Measurements from ENCODE around the gene METTL27. TPM values are rescaled to one million over a fixed set of nuclear protein-coding genes. Genes with fewer than 3 reads are reported as not detected.
"Not testable (repeated sequence)": the region's sequence is repeated elsewhere in the genome, so short reads cannot be mapped to it uniquely, and the experiment has no call there.

METTL27 gene
- total RNA-seq, 2 experiments from 2014 or later, result not detected

GRCh38 chr7:73823257-73823656, 19.1 kb downstream of the METTL27 start:
- H3K36me3 Mint-ChIP-seq (ENCODE audit: low read depth), result no peaks in the 10 kb centered on the region
- POLR2A ChIA-PET, result no interaction called here
- H3K4me3 Mint-ChIP-seq, result no peak overlapping the region
- peaks cover 16% of the 10 kb centered on the region for H3K4me1 Mint-ChIP-seq (ENCODE audit: low read depth)
- ATAC-seq (no peak), DNase-seq (no peak)
- H3K27ac Mint-ChIP-seq, result no peak overlapping the region
- intact Hi-C loops (cut with micrococcal nuclease), result no loop called here
- peaks cover 12% of the 10 kb centered on the region for H3K27me3 Mint-ChIP-seq
- TF ChIP-seq CTCF (IDR thresholded peaks at IDR 0.05), result no peak
- H3K9me3 Mint-ChIP-seq, result no peaks in the 10 kb centered on the region
- CTCF ChIA-PET, result interaction anchor here (2.0 to 2.7 kb wide), 2 partner anchors 11 to 32 kb away, joined by 7 to 11 read pairs; no protein-coding TSS in a partner anchor

- CTCF ChIA-PET, result interaction anchor here (0.8 to 2.7 kb wide), 3 partner anchors 11 to 32 kb away, joined by 3 to 11 read pairs (median 7); no protein-coding TSS in a partner anchor
- Mint-ChIP-seq H3K9me3 (no peaks in the 10 kb centered on the region), H3K4me3 (no peak overlapping the region), H3K36me3 (ENCODE audit: low read depth) (no peaks in the 10 kb centered on the region), H3K27ac (no peak overlapping the region), H3K27me3 (peaks cover 11% of the 10 kb centered on the region), H3K4me1 (ENCODE audit: low read depth) (peaks cover 10% of the 10 kb centered on the region)
- POLR2A ChIA-PET, result no interaction called here
- ATAC-seq, result no peak
- TF ChIP-seq CTCF (IDR thresholded peaks at IDR 0.05), result no peak
- no peak for DNase-seq
- intact Hi-C loops (cut with micrococcal nuclease), result no loop called here
Observed at GRCh38 chr7:73822319-73823173, 19.8 kb downstream of the METTL27 start.

GRCh38 chr7:73821597-73822285, 20.6 kb downstream of the METTL27 start:
- not testable (repeated sequence) for H3K36me3 Mint-ChIP-seq (ENCODE audit: low read depth); H3K4me1 Mint-ChIP-seq (ENCODE audit: low read depth)
- CTCF ChIA-PET, result interaction anchor here (0.8 to 2.7 kb wide), 2 partner anchors 10 to 33 kb away, joined by 3 to 11 read pairs; no protein-coding TSS in a partner anchor

GRCh38 chr7:73820013-73820412, 22.3 kb downstream of the METTL27 start:
- no peak for DNase-seq
- ATAC-seq, result no peak
- Mint-ChIP-seq H3K4me1 (ENCODE audit: low read depth) (no peaks in the 10 kb centered on the region), H3K9me3 (no peaks in the 10 kb centered on the region), H3K4me3 (no peak overlapping the region), H3K36me3 (ENCODE audit: low read depth) (no peaks in the 10 kb centered on the region), H3K27ac (no peak overlapping the region), H3K27me3 (peaks cover 5% of the 10 kb centered on the region)
- intact Hi-C loops (cut with micrococcal nuclease), result no loop called here
- ChIA-PET CTCF (interaction anchor here (0.7 to 1.2 kb wide), 2 partner anchors 35 to 235 kb away, joined by 3 read pairs; no protein-coding TSS in a partner anchor), POLR2A (no interaction called here)
- no peak for TF ChIP-seq CTCF (IDR thresholded peaks at IDR 0.05)

More at GRCh38 chr7:73821597-73822285, 20.6 kb downstream of the METTL27 start:
- H3K9me3 Mint-ChIP-seq; intact Hi-C loops (cut with micrococcal nuclease); H3K27me3 Mint-ChIP-seq; DNase-seq; ATAC-seq; POLR2A ChIA-PET; H3K27ac Mint-ChIP-seq; H3K4me3 Mint-ChIP-seq: not testable (repeated sequence)

GRCh38 chr7:73817121-73817520, 25.2 kb downstream of the METTL27 start:
- DNase-seq (no peak), ATAC-seq (no peak)
- Mint-ChIP-seq H3K27me3 (peaks cover 7% of the 10 kb centered on the region), H3K4me1 (ENCODE audit: low read depth) (no peaks in the 10 kb centered on the region), H3K27ac (no peak overlapping the region), H3K4me3 (no peak overlapping the region), H3K36me3 (ENCODE audit: low read depth) (no peaks in the 10 kb centered on the region), H3K9me3 (no peaks in the 10 kb centered on the region)
- intact Hi-C loops (cut with micrococcal nuclease), result no loop called here
- CTCF ChIA-PET, result no interaction called here
- no peak for TF ChIP-seq CTCF (IDR thresholded peaks at IDR 0.05)
- POLR2A ChIA-PET, result no interaction called here

Measured in activated CD8-positive, alpha-beta T cell treated with anti-CD3 and anti-CD28 coated beads for 36 hours (primary cell).